Aorta (tissue), 5 donors: ENCODE measurements around the gene CCL3. TPM values are rescaled to one million over a fixed set of nuclear protein-coding genes. Genes with fewer than 3 reads are reported as not detected.

Experiments used
- ATAC-seq: fragments of 200-7000 bp; cut with Tn5 transposase; one replicate; pipeline ENCODE4 v1.9.1; 2022; ENCODE audit warnings: moderate library complexity; ENCODE audit not compliant: low FRiP score
- DNase-seq, 2 donors: peaks; one replicate each; pipeline ENCODE4 v3.0.0-alpha.2; 2020
- H3K27ac ChIP-seq, 2 donors: one replicate each; pipeline ENCODE4 v1.5.1; 2013; ENCODE audit warnings: low read length in 2 of 2, mild to moderate bottlenecking in 2 of 2, moderate library complexity in 2 of 2, control low read depth in 1 of 2, inconsistent platforms in 1 of 2, low read depth in 1 of 2
- H3K27me3 ChIP-seq, 2 donors: one replicate each; pipeline ENCODE4 v1.6.1; 2013; ENCODE audit warnings: control low read depth in 1 of 2, low read length in 1 of 2, mild to moderate bottlenecking in 1 of 2, moderate library complexity in 1 of 2; ENCODE audit not compliant: insufficient read depth in 2 of 2, control insufficient read depth in 1 of 2
- H3K36me3 ChIP-seq, 2 donors: one replicate each; pipeline ENCODE4 v1.6.1; 2013; ENCODE audit warnings: control low read depth in 1 of 2, low read length in 1 of 2, mild to moderate bottlenecking in 1 of 2; ENCODE audit not compliant: insufficient read depth in 2 of 2, control insufficient read depth in 1 of 2
- H3K4me1 ChIP-seq, 2 donors: one replicate each; pipeline ENCODE4 v1.6.1; 2013; ENCODE audit warnings: low read length in 2 of 2, control low read depth in 1 of 2, mild to moderate bottlenecking in 1 of 2, moderate library complexity in 1 of 2; ENCODE audit not compliant: insufficient read depth in 2 of 2, control insufficient read depth in 1 of 2
- H3K4me3 ChIP-seq, 2 donors: one replicate each; pipeline ENCODE4 v1.5.1; 2013; ENCODE audit warnings: low read length in 2 of 2, control low read depth in 1 of 2, mild to moderate bottlenecking in 1 of 2
- H3K9me3 ChIP-seq: one replicate; pipeline ENCODE4 v1.6.1; 2013; ENCODE audit warnings: mild to moderate bottlenecking, low read length; ENCODE audit not compliant: control insufficient read depth
- WGBS, 2 donors: extraction: QIAGEN DNeasy Blood & Tissue Kit; methylation state at CpG; one replicate each; pipeline ENCODE4 v1.1.7; 2013; 5-methylcytosine and 5-hydroxymethylcytosine counted together
- intact Hi-C, 2 donors: fragments of 100-400 bp; cut with DNase I; formaldehyde crosslinking; loops; one replicate each; pipeline versions ENCODE4 v1.14.2 to v1.15.0; 2022
- long read RNA-seq, 2 donors: library from polyadenylated mRNA; unstranded; transcript quantifications; one replicate each; pipeline ENCODE4 v2.0.0, GENCODE V29; 2020 to 2021
- polyA plus RNA-seq, 2 donors: library from polyadenylated mRNA; stranded (reverse); fragments of 200-250 nt; gene quantifications; one replicate each; pipeline ENCODE4 v1.2.3, GENCODE V29; 2013
- total RNA-seq, 2 donors: library from RNA; stranded (reverse); fragmentation: NEBNext Ultra II Directional; extraction: Animal tissue kit (Norgen Biotek cat#: 25700); gene quantifications; one replicate each; pipeline ENCODE4 v1.2.1, GENCODE V29; 2021
- donor health status: healthy with polysubstance abuse.
- donor health status: Bipolar disorder and iron deficiency.
- donor health status: DM: no; HTN: no; CAD: no.
- donor health status: DM: no; HTN: no; CAD: no.
- donor health status: DM: yes; HTN: yes; CAD: no.

The CCL3 gene
- total RNA-seq (10 to 100 TPM in 1 of 2 donors, 1 to 10 TPM in 1; 6.6 to 17.9 TPM), polyA plus RNA-seq (10 to 100 TPM in 1 of 2 donors, 1 to 10 TPM in 1; 4.0 to 38.3 TPM)
- long read RNA-seq, donor 1, partial matches to known transcripts: 0 of 8 reads
- long read RNA-seq, donor 1, other reads (novel, unspliced or antisense): 4 of 8 reads
- long read RNA-seq, donor 2, partial matches to known transcripts: 0 of 3 reads
- long read RNA-seq, donor 2, other reads (novel, unspliced or antisense): 1 of 3 reads

- WGBS, 2 donors: 22 to 41% methylated on average over 9 of the region's 9 CpGs
- H3K27ac ChIP-seq: no peak within 1 kb of the TSS
- H3K36me3 ChIP-seq: no peaks in the 10 kb centered on the region
- H3K4me3 ChIP-seq: no peak within 1 kb of the TSS
- H3K9me3 ChIP-seq: peaks cover 2% of the 10 kb centered on the region
- H3K4me1 ChIP-seq: no peaks in the 10 kb centered on the region
- DNase-seq: peak in 1 of 2 donors; percentile 72
- intact Hi-C loops: no loop called here
- peak; percentile 72 for ATAC-seq
- no peaks in the 10 kb centered on the region for H3K27me3 ChIP-seq
Measured at GRCh38 chr17:36089888-36090836, at the start of gene CCL3. TSS of gene CCL3 (minus strand) at chr17:36090143. CDS start at chr17:36090058, 85 bp downstream.

GRCh38 chr17:36136439-36136838, 46.5 kb upstream of the CCL3 start:
- H3K9me3 ChIP-seq: no peaks in the 10 kb centered on the region
- H3K4me3 ChIP-seq: no peak overlapping the region
- no peaks in the 10 kb centered on the region for H3K36me3 ChIP-seq
- WGBS, 2 donors: 61 to 71% methylated on average over 1 of the region's 1 CpG
- H3K4me1 ChIP-seq: no peaks in the 10 kb centered on the region
- DNase-seq (no peak), ATAC-seq (no peak)
- H3K27me3 ChIP-seq: no peaks in the 10 kb centered on the region
- intact Hi-C loops: no loop called here
- H3K27ac ChIP-seq: no peak overlapping the region

GRCh38 chr17:36136036-36136435, 46.1 kb upstream of the CCL3 start:
- no peaks in the 10 kb centered on the region for H3K36me3 ChIP-seq
- H3K27me3 ChIP-seq: no peaks in the 10 kb centered on the region
- 71 to 82% methylated on average over 1 of the region's 1 CpG for WGBS, 2 donors
- H3K4me1 ChIP-seq: no peaks in the 10 kb centered on the region
- H3K27ac ChIP-seq: no peak overlapping the region
- no peaks in the 10 kb centered on the region for H3K9me3 ChIP-seq
- no peak overlapping the region for H3K4me3 ChIP-seq
- intact Hi-C loops: no loop called here
- ATAC-seq: no peak
- DNase-seq: no peak

- no peak for DNase-seq
- H3K27ac ChIP-seq: no peak overlapping the region
- no peak overlapping the region for H3K4me3 ChIP-seq
- H3K36me3 ChIP-seq: no peaks in the 10 kb centered on the region
- H3K9me3 ChIP-seq: no peaks in the 10 kb centered on the region
- WGBS, 2 donors: 80 to 81% methylated on average over 4 of the region's 4 CpGs
- no peaks in the 10 kb centered on the region for H3K27me3 ChIP-seq
- H3K4me1 ChIP-seq: no peaks in the 10 kb centered on the region
- ATAC-seq: no peak
- intact Hi-C loops: no loop called here
Measured at GRCh38 chr17:36135465-36135864, 45.5 kb upstream of the CCL3 start.

GRCh38 chr17:36133602-36134236, 43.8 kb upstream of the CCL3 start:
- Histone ChIP-seq H3K27me3 (no peaks in the 10 kb centered on the region), H3K9me3 (no peaks in the 10 kb centered on the region), H3K36me3 (no peaks in the 10 kb centered on the region), H3K4me3 (no peak overlapping the region), H3K27ac (no peak overlapping the region), H3K4me1 (no peaks in the 10 kb centered on the region)
- intact Hi-C loops: no loop called here
- no peak for DNase-seq
- 12 to 27% methylated on average over 4 of the region's 4 CpGs for WGBS, 2 donors
- no peak for ATAC-seq

GRCh38 chr17:36132421-36132831, 42.5 kb upstream of the CCL3 start:
- H3K27me3 ChIP-seq: no peaks in the 10 kb centered on the region
- WGBS, 2 donors: 46 to 53% methylated on average over 2 of the region's 2 CpGs
- no peaks in the 10 kb centered on the region for H3K4me1 ChIP-seq
- H3K9me3 ChIP-seq: no peaks in the 10 kb centered on the region
- no peaks in the 10 kb centered on the region for H3K36me3 ChIP-seq
- intact Hi-C loops: no loop called here
- no peak overlapping the region for H3K27ac ChIP-seq
- DNase-seq: no peak
- H3K4me3 ChIP-seq: no peak overlapping the region
- no peak for ATAC-seq

GRCh38 chr17:36131931-36132330, 42.0 kb upstream of the CCL3 start:
- no peak for ATAC-seq
- no peak overlapping the region for H3K27ac ChIP-seq
- no peaks in the 10 kb centered on the region for H3K4me1 ChIP-seq
- no peaks in the 10 kb centered on the region for H3K27me3 ChIP-seq
- WGBS, 2 donors: 76 to 82% methylated on average over 3 of the region's 3 CpGs
- intact Hi-C loops: no loop called here
- no peaks in the 10 kb centered on the region for H3K36me3 ChIP-seq
- DNase-seq: no peak
- H3K4me3 ChIP-seq: no peak overlapping the region
- no peaks in the 10 kb centered on the region for H3K9me3 ChIP-seq

GRCh38 chr17:36131421-36131820, 41.5 kb upstream of the CCL3 start:
- no peaks in the 10 kb centered on the region for H3K9me3 ChIP-seq
- H3K4me3 ChIP-seq: no peak overlapping the region
- 51 to 63% methylated on average over 2 of the region's 2 CpGs for WGBS, 2 donors
- DNase-seq (no peak), ATAC-seq (no peak)
- H3K36me3 ChIP-seq: no peaks in the 10 kb centered on the region
- intact Hi-C loops: no loop called here
- no peak overlapping the region for H3K27ac ChIP-seq
- no peaks in the 10 kb centered on the region for H3K27me3 ChIP-seq
- no peaks in the 10 kb centered on the region for H3K4me1 ChIP-seq
